Testis (tissue), 2 donors: ENCODE data around the gene DIAPH3.

Source experiments
- POLR2A ChIP-seq: fragments of 450-650 bp; IDR thresholded peaks from one replicate; pipeline ENCODE4 v1.6.1; 2017; ENCODE audit warnings: antibody characterized with exemption, mild to moderate bottlenecking, moderate library complexity
- TF ChIP-seq, protein P1 (sequence below), 3 experiments: fragments of 450-650 bp in 2 of 3; fragments of 200-600 bp in 1 of 3; sonication (generic) in 1 of 3; IDR thresholded peaks; one replicate each; pipeline ENCODE4 v1.5.1; 2016 to 2019; ENCODE audit warnings: antibody characterized with exemption in 3 of 3, mild to moderate bottlenecking in 2 of 3, moderate library complexity in 1 of 3

DNA sequence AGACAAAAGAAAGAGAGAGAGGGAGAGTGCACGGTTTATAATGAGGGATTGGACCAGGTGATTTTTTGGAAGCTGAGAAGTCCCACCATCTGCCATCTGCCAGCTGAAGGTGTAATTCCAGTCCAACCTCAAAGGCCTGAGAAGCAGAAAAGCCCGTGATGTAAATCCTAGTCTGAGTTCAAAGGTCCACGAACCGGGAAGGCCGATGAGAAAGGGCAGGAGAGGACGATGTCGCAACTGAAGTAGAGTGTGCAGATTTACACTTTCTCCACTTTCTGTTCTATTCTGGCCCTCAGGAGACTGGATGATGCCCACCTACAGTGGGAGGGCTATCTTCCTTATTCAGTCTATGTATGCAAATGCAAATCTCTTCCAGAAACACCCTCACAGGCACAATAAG lies 500.0 kb downstream of the DIAPH3 start:
- TF ChIP-seq POLR2A, result no peak
- TF ChIP-seq, protein P1, sequence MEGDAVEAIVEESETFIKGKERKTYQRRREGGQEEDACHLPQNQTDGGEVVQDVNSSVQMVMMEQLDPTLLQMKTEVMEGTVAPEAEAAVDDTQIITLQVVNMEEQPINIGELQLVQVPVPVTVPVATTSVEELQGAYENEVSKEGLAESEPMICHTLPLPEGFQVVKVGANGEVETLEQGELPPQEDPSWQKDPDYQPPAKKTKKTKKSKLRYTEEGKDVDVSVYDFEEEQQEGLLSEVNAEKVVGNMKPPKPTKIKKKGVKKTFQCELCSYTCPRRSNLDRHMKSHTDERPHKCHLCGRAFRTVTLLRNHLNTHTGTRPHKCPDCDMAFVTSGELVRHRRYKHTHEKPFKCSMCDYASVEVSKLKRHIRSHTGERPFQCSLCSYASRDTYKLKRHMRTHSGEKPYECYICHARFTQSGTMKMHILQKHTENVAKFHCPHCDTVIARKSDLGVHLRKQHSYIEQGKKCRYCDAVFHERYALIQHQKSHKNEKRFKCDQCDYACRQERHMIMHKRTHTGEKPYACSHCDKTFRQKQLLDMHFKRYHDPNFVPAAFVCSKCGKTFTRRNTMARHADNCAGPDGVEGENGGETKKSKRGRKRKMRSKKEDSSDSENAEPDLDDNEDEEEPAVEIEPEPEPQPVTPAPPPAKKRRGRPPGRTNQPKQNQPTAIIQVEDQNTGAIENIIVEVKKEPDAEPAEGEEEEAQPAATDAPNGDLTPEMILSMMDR (IDR thresholded peaks at IDR 0.05), result no peak
